Trophoblast cell (in vitro differentiated cells and primary cell): ENCODE data around the gene PTPN6.
A peak's percentile ranks its signal among the peaks of the same experiment; 100 is the strongest.

Source experiments
- DNase-seq, 2 donors: peaks; one replicate each; pipeline ENCODE4 v3.0.0-alpha.2; 2016
- H2AFZ ChIP-seq: 2 replicates; pipeline ENCODE4 v1.6.1; 2013; ENCODE audit warnings: low read length, moderate library complexity, mild to moderate bottlenecking; ENCODE audit not compliant: insufficient read depth, poor library complexity
- H2AK5ac ChIP-seq: 2 replicates; pipeline ENCODE4 v1.6.1; 2013; ENCODE audit warnings: mild to moderate bottlenecking, low read length
- H2BK120ac ChIP-seq: 2 replicates; pipeline ENCODE4 v1.6.1; 2013; ENCODE audit warnings: low read length, mild to moderate bottlenecking, moderate library complexity; ENCODE audit not compliant: insufficient read depth, poor library complexity
- H2BK12ac ChIP-seq: 2 replicates; pipeline ENCODE4 v1.6.1; 2013; ENCODE audit warnings: mild to moderate bottlenecking, low read length, moderate library complexity
- H2BK5ac ChIP-seq: 2 replicates; pipeline ENCODE4 v1.6.1; 2013; ENCODE audit warnings: low read length, low read depth, moderate library complexity, mild to moderate bottlenecking; ENCODE audit not compliant: poor library complexity
- H3K14ac ChIP-seq: 2 replicates; pipeline ENCODE4 v1.6.1; 2013; ENCODE audit warnings: mild to moderate bottlenecking, low read length
- H3K18ac ChIP-seq: 2 replicates; pipeline ENCODE4 v1.6.1; 2013; ENCODE audit warnings: mild to moderate bottlenecking, low read length
- H3K23ac ChIP-seq: 2 replicates; pipeline ENCODE4 v1.6.1; 2013; ENCODE audit warnings: low read length
- H3K27ac ChIP-seq: 2 replicates; pipeline ENCODE4 v1.5.1; 2013; ENCODE audit warnings: low read depth, mild to moderate bottlenecking, inconsistent platforms, low read length, moderate library complexity
- H3K27me3 ChIP-seq: 2 replicates; pipeline ENCODE4 v1.6.1; 2013; ENCODE audit warnings: inconsistent platforms, mild to moderate bottlenecking, low read length, moderate library complexity; ENCODE audit not compliant: insufficient read depth
- H3K36me3 ChIP-seq, 2 experiments: 1 replicate in 1 of 2; 2 replicates in 1 of 2; pipeline ENCODE4 v1.6.1; 2013; ENCODE audit warnings: low read length in 2 of 2, mild to moderate bottlenecking in 2 of 2, moderate library complexity in 1 of 2; ENCODE audit not compliant: insufficient read depth in 2 of 2, control insufficient read depth in 1 of 2
- H3K4ac ChIP-seq: 2 replicates; pipeline ENCODE4 v1.6.1; 2013; ENCODE audit warnings: low read depth, mild to moderate bottlenecking, low read length, moderate library complexity
- H3K4me1 ChIP-seq, 2 experiments: 1 replicate in 1 of 2; 2 replicates in 1 of 2; pipeline ENCODE4 v1.6.1; 2013; ENCODE audit warnings: low read length in 2 of 2, mild to moderate bottlenecking in 2 of 2, moderate library complexity in 1 of 2; ENCODE audit not compliant: insufficient read depth in 2 of 2, control insufficient read depth in 1 of 2
- H3K4me2 ChIP-seq: 2 replicates; pipeline ENCODE4 v1.6.1; 2013; ENCODE audit warnings: inconsistent platforms, mild to moderate bottlenecking, low read length, moderate library complexity
- H3K4me3 ChIP-seq: 2 replicates; pipeline ENCODE4 v1.5.1; 2013; ENCODE audit warnings: mild to moderate bottlenecking, low read depth, low read length, inconsistent platforms
- H3K79me1 ChIP-seq: one replicate; pipeline ENCODE4 v1.6.1; 2013; ENCODE audit warnings: low read length
- H3K79me2 ChIP-seq: 2 replicates; pipeline ENCODE4 v1.6.1; 2013; ENCODE audit warnings: low read length, mild to moderate bottlenecking; ENCODE audit not compliant: control insufficient read depth, insufficient read depth, poor library complexity
- H3K9ac ChIP-seq: 2 replicates; pipeline ENCODE4 v1.6.1; 2013; ENCODE audit warnings: mild to moderate bottlenecking, low read length
- H3K9me3 ChIP-seq: 2 replicates; pipeline ENCODE4 v1.6.1; 2013; ENCODE audit warnings: low read depth, mild to moderate bottlenecking, control low read depth, inconsistent platforms, low read length; ENCODE audit not compliant: insufficient read depth
- H4K12ac ChIP-seq: 2 replicates; pipeline ENCODE4 v1.6.1; 2013; ENCODE audit warnings: low read depth, mild to moderate bottlenecking, low read length, moderate library complexity
- H4K8ac ChIP-seq: 2 replicates; pipeline ENCODE4 v1.6.1; 2013; ENCODE audit warnings: low read depth, mild to moderate bottlenecking, low read length, moderate library complexity
- H4K91ac ChIP-seq: one replicate; pipeline ENCODE4 v1.6.1; 2013; ENCODE audit warnings: low read depth, mild to moderate bottlenecking, low read length, moderate library complexity
- WGBS: extraction: QIAGEN DNeasy Blood & Tissue Kit; methylation state at CpG from one replicate; pipeline ENCODE4 v1.1.7; 2013; ENCODE audit warnings: missing lambda C conversion rate; ENCODE audit not compliant: insufficient read length, insufficient coverage; ENCODE audit errors: extremely low coverage; 5-methylcytosine and 5-hydroxymethylcytosine counted together

The PTPN6 gene

DNA sequence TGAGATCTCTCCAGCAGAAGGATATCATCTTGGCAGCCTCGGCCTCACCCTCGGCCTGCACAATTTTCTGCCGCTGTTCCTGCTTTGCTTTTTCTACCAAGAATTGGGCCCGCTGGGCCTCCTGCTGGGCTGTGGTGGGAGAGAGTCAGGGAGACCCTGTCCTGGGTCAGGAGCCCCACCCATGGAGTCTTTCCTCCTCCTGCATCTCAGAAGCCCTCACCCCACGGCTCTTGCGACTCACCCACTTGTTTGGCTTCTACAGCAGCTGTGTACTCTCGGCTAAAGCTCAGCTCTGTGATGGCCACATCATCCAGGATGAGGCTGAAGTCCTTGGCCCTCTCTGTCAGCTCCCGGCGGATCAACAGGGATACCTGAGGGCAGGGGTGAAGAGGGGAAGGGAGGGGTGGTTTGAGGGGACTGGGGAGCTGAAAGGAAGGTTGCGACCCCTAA lies 16.5 kb downstream of the PTPN6 start:
- no CpG with 5 or more reads among the region's 10 CpGs for WGBS
- H2AK5ac ChIP-seq, result no peak overlapping the region
- no peak overlapping the region for H2BK12ac ChIP-seq
- peaks cover 8 to 14% of the 10 kb centered on the region in 2 experiments for H3K4me1 ChIP-seq
- DNase-seq, result no peak
- peak overlapping the region; percentile 16 for H4K12ac ChIP-seq
- no peak overlapping the region for H3K14ac ChIP-seq
- H3K4ac ChIP-seq, result no peak overlapping the region
- H3K18ac ChIP-seq, result no peak overlapping the region
- no peak overlapping the region for H3K9ac ChIP-seq
- no peak overlapping the region for H4K8ac ChIP-seq
- H3K4me2 ChIP-seq, result no peak overlapping the region
- no peak overlapping the region for H2BK120ac ChIP-seq
- H3K27ac ChIP-seq, result no peak overlapping the region
- peaks cover 21% of the 10 kb centered on the region for H3K79me1 ChIP-seq
- H4K91ac ChIP-seq, result no peak overlapping the region
- peaks cover 5% of the 10 kb centered on the region for H3K9me3 ChIP-seq
- H3K23ac ChIP-seq, result no peak overlapping the region
- H3K27me3 ChIP-seq, result no peaks in the 10 kb centered on the region
- H2BK5ac ChIP-seq, result no peak overlapping the region
- no peak overlapping the region for H2AFZ ChIP-seq
- H3K79me2 ChIP-seq, result peaks cover 25% of the 10 kb centered on the region
- peaks cover 32 to 45% of the 10 kb centered on the region in 2 experiments for H3K36me3 ChIP-seq
- no peak overlapping the region for H3K4me3 ChIP-seq

DNA sequence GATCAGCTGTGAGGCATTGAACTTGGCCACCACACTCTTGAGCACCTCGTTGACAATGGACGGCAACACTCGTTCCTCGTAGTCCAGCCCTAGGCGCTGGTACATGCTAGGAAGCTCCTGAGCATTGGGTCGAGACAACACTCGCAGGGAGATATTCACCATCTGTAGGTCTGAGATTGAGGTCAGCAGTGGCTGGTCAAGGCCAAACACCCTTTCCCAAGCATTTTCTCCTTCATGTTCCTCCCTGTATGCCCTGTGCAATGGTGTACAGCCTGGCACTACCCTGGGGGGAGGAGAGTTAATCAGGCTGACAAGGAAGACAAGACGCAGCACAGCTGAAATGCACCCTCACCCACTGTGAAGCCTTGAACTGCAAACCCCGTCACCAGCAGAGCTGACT lies 17.3 kb downstream of the PTPN6 start:
- H3K4ac ChIP-seq, result no peak overlapping the region
- no peak overlapping the region for H3K14ac ChIP-seq
- H3K4me1 ChIP-seq, result peaks cover 6 to 13% of the 10 kb centered on the region in 2 experiments
- no peak overlapping the region for H4K91ac ChIP-seq
- no peak overlapping the region for H3K18ac ChIP-seq
- no peaks in the 10 kb centered on the region for H3K27me3 ChIP-seq
- no CpG with 5 or more reads among the region's 9 CpGs for WGBS
- H3K23ac ChIP-seq, result peak overlapping the region; percentile 56
- H2BK12ac ChIP-seq, result no peak overlapping the region
- H3K79me1 ChIP-seq, result peaks cover 14% of the 10 kb centered on the region
- DNase-seq, result no peak
- peak overlapping the region; percentile 36 for H3K9ac ChIP-seq
- H3K36me3 ChIP-seq, result peaks cover 32 to 45% of the 10 kb centered on the region in 2 experiments
- H3K27ac ChIP-seq, result no peak overlapping the region
- H2BK5ac ChIP-seq, result no peak overlapping the region
- no peak overlapping the region for H2AFZ ChIP-seq
- no peak overlapping the region for H3K4me3 ChIP-seq
- peak overlapping the region; percentile 54 for H3K4me2 ChIP-seq
- no peak overlapping the region for H2BK120ac ChIP-seq
- H3K79me2 ChIP-seq, result peaks cover 19% of the 10 kb centered on the region
- no peak overlapping the region for H4K12ac ChIP-seq
- no peak overlapping the region for H4K8ac ChIP-seq
- H3K9me3 ChIP-seq, result peaks cover 3% of the 10 kb centered on the region
- no peak overlapping the region for H2AK5ac ChIP-seq

DNA sequence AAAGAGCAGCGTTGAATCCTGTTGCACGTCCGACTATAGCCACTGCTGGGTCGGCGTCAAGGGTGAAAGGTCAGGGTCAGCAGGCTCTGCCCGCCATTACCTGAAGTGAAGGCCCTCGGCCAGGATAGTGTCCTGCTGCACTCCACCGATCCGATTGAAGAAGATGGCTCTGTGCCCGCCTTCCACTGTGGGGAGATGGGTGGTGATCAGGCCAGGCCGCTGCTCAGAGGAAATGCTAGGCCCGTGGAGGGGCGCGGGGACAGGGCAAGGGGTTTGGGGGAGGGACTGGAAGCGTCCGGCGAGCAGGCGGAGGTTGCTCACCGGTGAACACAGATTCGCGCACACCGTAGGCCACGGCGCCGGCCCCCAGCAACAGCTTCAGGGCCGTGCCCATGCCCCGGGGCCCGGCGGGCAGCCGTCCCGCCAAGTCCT lies 19.0 kb downstream of the PTPN6 start:
- Histone ChIP-seq H3K9me3 (peaks cover 3% of the 10 kb centered on the region), H3K4ac (peak overlapping the region; percentile 25), H3K23ac (no peak overlapping the region), H3K14ac (peak overlapping the region; percentile 88), H2BK120ac (peak overlapping the region; percentile 57), H3K18ac (peak overlapping the region; percentile 87), H4K8ac (peak overlapping the region; percentile 95), H3K27me3 (no peaks in the 10 kb centered on the region), H3K4me3 (peak overlapping the region; percentile 93), H2AK5ac (peak overlapping the region; percentile 82), H3K9ac (peak overlapping the region; percentile 97), H4K12ac (peak overlapping the region; percentile 71), H3K79me1 (peaks cover 9% of the 10 kb centered on the region), H3K4me1 (peaks cover 3 to 5% of the 10 kb centered on the region in 2 experiments), H2AFZ (peak overlapping the region; percentile 53), H3K79me2 (peaks cover 10% of the 10 kb centered on the region), H3K4me2 (peak overlapping the region; percentile 99), H2BK5ac (peak overlapping the region; percentile 52), H3K27ac (peak overlapping the region; percentile 47), H3K36me3 (peaks cover 32 to 49% of the 10 kb centered on the region in 2 experiments), H4K91ac (peak overlapping the region; percentile 94), H2BK12ac (no peak overlapping the region)
- no CpG with 5 or more reads among the region's 31 CpGs for WGBS
- DNase-seq, result peak in 1 of 2 donors; percentile 27

GRCh38 chr12:6974180-6974579 lies 23.0 kb downstream of the PTPN6 start:
- no peak overlapping the region for H3K14ac ChIP-seq
- peaks cover 11 to 17% of the 10 kb centered on the region in 2 experiments for H3K4me1 ChIP-seq
- H3K4ac ChIP-seq, result no peak overlapping the region
- peak overlapping the region; percentile 19 for H3K9ac ChIP-seq
- no peak overlapping the region for H3K18ac ChIP-seq
- no peak overlapping the region for H4K91ac ChIP-seq
- H3K9me3 ChIP-seq, result no peaks in the 10 kb centered on the region
- no peaks in the 10 kb centered on the region for H3K27me3 ChIP-seq
- H3K79me1 ChIP-seq, result peaks cover 9% of the 10 kb centered on the region
- WGBS, result no CpG with 5 or more reads among the region's 6 CpGs
- H4K8ac ChIP-seq, result no peak overlapping the region
- DNase-seq, result no peak
- no peak overlapping the region for H3K27ac ChIP-seq
- H2BK120ac ChIP-seq, result no peak overlapping the region
- peaks cover 10% of the 10 kb centered on the region for H3K79me2 ChIP-seq
- no peak overlapping the region for H2AK5ac ChIP-seq
- H2AFZ ChIP-seq, result no peak overlapping the region
- no peak overlapping the region for H2BK5ac ChIP-seq
- no peak overlapping the region for H4K12ac ChIP-seq
- H3K36me3 ChIP-seq, result peaks cover 29 to 49% of the 10 kb centered on the region in 2 experiments
- no peak overlapping the region for H2BK12ac ChIP-seq
- no peak overlapping the region for H3K4me2 ChIP-seq
- no peak overlapping the region for H3K4me3 ChIP-seq
- H3K23ac ChIP-seq, result no peak overlapping the region
